Measurements from ENCODE around the gene CLMN.

Gene CLMN

GRCh38 chr14:95327558-95328374, 8.1 kb upstream of the CLMN start:
- Histone ChIP-seq H3K9me3 (ENCODE audit: control insufficient read depth, insufficient read depth, low read length) (no peaks in the 10 kb centered on the region), H3K4me3 (ENCODE audit: low read depth, low read length) (no peak overlapping the region), H3K9ac (ENCODE audit: low read depth, low read length) (no peak overlapping the region), H3K4me1 (ENCODE audit: control insufficient read depth, insufficient read depth, low read length) (no peaks in the 10 kb centered on the region), H3K27me3 (ENCODE audit: control insufficient read depth, insufficient read depth, low read length) (no peaks in the 10 kb centered on the region), H3K36me3 (ENCODE audit: control insufficient read depth, insufficient read depth, low read length) (no peaks in the 10 kb centered on the region)

DNA sequence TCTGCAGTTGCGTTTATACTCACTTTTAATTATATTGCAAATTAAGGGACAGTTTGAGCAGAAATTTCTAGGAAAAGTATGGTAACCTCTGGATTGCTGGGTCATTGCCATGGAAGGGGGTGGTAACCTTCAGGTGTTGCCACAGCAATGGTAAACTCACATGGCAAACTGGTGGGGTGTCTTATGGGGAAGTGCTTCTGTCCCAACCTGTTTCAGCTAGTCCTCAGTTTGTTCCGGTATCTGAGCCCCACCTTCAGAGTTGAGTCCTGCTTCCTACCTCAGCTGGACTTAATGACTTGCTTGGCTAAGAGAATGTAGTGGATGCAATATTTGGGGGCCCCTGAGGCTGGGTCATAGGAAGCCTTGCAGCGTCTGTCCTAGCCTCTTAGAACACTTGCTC, 7.3 kb upstream of the CLMN start:
- Histone ChIP-seq H3K36me3 (ENCODE audit: control insufficient read depth, insufficient read depth, low read length) (no peaks in the 10 kb centered on the region), H3K27me3 (ENCODE audit: control insufficient read depth, insufficient read depth, low read length) (peaks cover 6% of the 10 kb centered on the region), H3K9ac (ENCODE audit: low read depth, low read length) (no peak overlapping the region), H3K4me3 (ENCODE audit: low read depth, low read length) (no peak overlapping the region), H3K4me1 (ENCODE audit: control insufficient read depth, insufficient read depth, low read length) (no peaks in the 10 kb centered on the region), H3K9me3 (ENCODE audit: control insufficient read depth, insufficient read depth, low read length) (no peaks in the 10 kb centered on the region)

DNA sequence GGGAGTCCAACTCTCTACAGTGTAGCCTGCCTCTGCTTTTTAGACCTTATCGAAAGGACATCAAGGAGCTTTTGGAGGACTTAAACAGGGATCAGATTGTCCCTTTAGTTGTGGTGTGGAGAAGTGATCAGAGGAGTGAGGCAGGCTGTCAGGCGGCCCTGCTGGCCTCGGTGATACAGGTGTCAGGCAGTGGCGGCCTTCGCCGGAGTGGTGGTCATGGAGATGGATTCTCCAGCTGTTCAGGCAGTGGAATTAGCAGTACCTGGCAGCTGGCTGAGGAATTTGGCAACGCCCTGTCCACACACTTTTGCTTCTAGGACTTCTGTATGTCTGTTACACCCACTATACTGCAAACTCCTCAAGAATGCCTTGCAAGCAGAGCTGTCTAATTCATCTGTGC, 4.2 kb upstream of the CLMN start:
- H3K27me3 ChIP-seq (ENCODE audit: control insufficient read depth, insufficient read depth, low read length) = peaks cover 16% of the 10 kb centered on the region
- H3K9ac ChIP-seq (ENCODE audit: low read depth, low read length) = no peak overlapping the region
- no peaks in the 10 kb centered on the region for H3K9me3 ChIP-seq (ENCODE audit: control insufficient read depth, insufficient read depth, low read length)
- H3K4me3 ChIP-seq (ENCODE audit: low read depth, low read length) = no peak overlapping the region
- no peaks in the 10 kb centered on the region for H3K36me3 ChIP-seq (ENCODE audit: control insufficient read depth, insufficient read depth, low read length)
- peaks cover 3% of the 10 kb centered on the region for H3K4me1 ChIP-seq (ENCODE audit: control insufficient read depth, insufficient read depth, low read length)

GRCh38 chr14:95323361-95323760, 3.7 kb upstream of the CLMN start:
- no peak overlapping the region for H3K4me3 ChIP-seq (ENCODE audit: low read depth, low read length)
- H3K36me3 ChIP-seq (ENCODE audit: control insufficient read depth, insufficient read depth, low read length) = no peaks in the 10 kb centered on the region
- H3K4me1 ChIP-seq (ENCODE audit: control insufficient read depth, insufficient read depth, low read length) = peaks cover 3% of the 10 kb centered on the region
- H3K9me3 ChIP-seq (ENCODE audit: control insufficient read depth, insufficient read depth, low read length) = no peaks in the 10 kb centered on the region
- peaks cover 22% of the 10 kb centered on the region for H3K27me3 ChIP-seq (ENCODE audit: control insufficient read depth, insufficient read depth, low read length)
- H3K9ac ChIP-seq (ENCODE audit: low read depth, low read length) = no peak overlapping the region

GRCh38 chr14:95322651-95323050, 2.9 kb upstream of the CLMN start:
- Histone ChIP-seq H3K4me1 (ENCODE audit: control insufficient read depth, insufficient read depth, low read length) (peaks cover 3% of the 10 kb centered on the region), H3K36me3 (ENCODE audit: control insufficient read depth, insufficient read depth, low read length) (no peaks in the 10 kb centered on the region), H3K4me3 (ENCODE audit: low read depth, low read length) (no peak overlapping the region), H3K27me3 (ENCODE audit: control insufficient read depth, insufficient read depth, low read length) (peaks cover 29% of the 10 kb centered on the region), H3K9ac (ENCODE audit: low read depth, low read length) (no peak overlapping the region), H3K9me3 (ENCODE audit: control insufficient read depth, insufficient read depth, low read length) (no peaks in the 10 kb centered on the region)

DNA sequence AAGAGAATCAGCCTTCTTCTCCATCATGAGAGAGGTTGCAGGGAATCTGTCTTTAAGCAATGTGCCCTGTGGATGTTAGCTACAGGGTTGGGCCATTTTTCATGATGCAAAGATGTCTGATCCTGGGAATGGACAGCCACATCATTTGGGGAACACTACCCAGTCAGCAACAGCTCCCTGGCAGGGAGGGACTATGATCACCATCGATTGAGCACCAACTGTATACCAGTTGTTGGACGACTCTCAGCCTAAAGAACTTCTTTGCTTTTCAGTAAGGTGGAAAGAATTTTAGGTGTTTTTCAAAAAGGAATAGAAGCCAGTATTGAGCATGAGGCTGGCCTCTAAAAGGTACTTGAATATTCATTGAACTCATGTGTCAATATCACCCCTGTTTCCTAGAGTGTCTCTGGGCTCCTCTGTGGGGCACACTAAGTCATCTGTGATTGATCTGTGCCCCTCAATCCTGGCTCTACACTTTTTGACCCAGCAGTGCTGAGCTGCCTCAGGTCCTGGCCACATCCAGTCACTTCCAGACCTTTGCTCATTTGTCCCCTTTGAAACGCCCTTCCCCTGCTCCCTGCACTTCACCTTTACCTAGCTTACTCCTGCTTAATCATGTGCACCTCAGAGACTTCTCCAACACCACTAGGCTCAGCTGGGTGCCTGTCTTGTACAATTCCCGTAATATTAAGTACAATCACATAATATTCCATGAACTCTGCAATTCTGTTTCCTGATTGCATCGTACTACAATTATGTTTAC, 2.2 kb upstream of the CLMN start:
- Histone ChIP-seq H3K27me3 (ENCODE audit: control insufficient read depth, insufficient read depth, low read length) (peaks cover 34% of the 10 kb centered on the region), H3K36me3 (ENCODE audit: control insufficient read depth, insufficient read depth, low read length) (no peaks in the 10 kb centered on the region), H3K9me3 (ENCODE audit: control insufficient read depth, insufficient read depth, low read length) (no peaks in the 10 kb centered on the region), H3K4me3 (ENCODE audit: low read depth, low read length) (no peak overlapping the region), H3K4me1 (ENCODE audit: control insufficient read depth, insufficient read depth, low read length) (peaks cover 3% of the 10 kb centered on the region), H3K9ac (ENCODE audit: low read depth, low read length) (no peak overlapping the region)

DNA sequence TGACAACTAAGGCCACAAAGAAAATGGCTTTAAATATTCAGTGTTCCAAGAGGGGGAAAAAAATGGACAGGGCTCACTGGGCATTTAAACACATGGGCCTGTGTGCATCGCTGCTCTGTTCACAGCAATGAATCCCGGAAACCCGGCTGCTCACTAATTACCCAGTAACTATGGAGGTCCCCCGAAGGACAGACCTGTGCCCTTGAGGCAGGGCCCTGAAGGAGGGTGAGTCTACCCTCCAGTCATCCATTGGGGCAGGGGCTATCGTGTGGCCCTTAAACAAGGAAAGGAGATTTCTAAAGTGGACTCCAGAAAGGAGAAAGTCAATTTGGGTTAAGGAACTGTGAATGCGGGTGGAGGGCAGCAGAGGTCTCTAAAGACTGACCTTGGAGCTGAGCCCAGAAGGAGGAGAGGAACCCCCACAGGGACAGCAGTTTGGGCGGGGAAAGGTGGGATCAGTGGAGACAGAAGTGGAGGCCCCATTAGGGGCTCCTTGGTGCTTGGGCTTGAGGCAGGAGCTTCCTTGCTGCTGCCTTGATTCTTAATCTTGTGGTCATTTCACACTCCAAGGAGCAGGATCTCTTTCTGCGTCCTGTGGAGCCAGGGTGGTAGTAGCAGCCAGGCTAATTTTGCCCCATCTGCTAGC, 1.4 kb upstream of the CLMN start:
- Histone ChIP-seq H3K36me3 (ENCODE audit: control insufficient read depth, insufficient read depth, low read length) (no peaks in the 10 kb centered on the region), H3K27me3 (ENCODE audit: control insufficient read depth, insufficient read depth, low read length) (peaks cover 34% of the 10 kb centered on the region), H3K4me3 (ENCODE audit: low read depth, low read length) (no peak overlapping the region), H3K4me1 (ENCODE audit: control insufficient read depth, insufficient read depth, low read length) (peaks cover 3% of the 10 kb centered on the region), H3K9me3 (ENCODE audit: control insufficient read depth, insufficient read depth, low read length) (no peaks in the 10 kb centered on the region), H3K9ac (ENCODE audit: low read depth, low read length) (no peak overlapping the region)

DNA sequence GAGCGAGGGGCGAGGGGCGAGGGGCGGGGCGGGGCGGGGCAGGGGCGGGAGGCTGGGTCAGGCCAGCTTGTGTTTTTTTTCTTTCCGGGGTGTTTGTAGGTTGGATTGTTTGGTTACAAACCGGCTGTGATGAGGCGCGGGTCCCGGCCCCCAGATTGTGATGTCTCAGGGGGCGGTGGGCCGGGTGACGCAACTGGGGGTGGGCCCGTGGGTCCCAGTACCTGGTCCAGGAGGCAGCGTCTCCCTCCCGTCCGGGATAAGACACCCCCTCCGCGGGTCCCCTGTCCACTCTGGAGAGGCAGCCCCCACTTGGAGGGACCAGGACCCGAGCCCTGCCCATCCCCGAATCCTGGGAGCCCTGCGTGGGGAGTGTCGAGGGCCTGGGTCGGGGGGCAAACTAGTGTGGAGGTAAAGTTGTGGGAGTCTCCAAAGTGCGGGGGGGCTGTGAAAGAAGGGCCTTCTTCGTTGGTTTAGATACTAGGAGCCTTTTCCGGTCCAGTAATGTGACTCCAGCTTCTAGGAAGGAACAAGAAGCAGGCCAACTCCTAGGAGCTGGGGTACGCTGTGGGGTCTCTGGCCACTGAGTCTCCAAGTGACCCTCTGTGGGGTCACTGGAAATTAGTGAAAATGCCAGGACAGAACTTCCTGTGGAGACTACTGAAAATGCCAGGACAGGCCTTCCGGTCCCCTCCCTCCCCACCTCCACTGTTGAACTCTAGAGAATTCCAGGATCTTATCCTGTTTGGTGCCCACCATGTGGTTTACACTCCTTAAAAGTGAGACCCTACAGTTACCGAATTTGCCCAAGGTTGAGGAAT, 579 bp upstream of the CLMN start:
- Histone ChIP-seq H3K9me3 (ENCODE audit: control insufficient read depth, insufficient read depth, low read length) (no peaks in the 10 kb centered on the region), H3K4me3 (ENCODE audit: low read depth, low read length) (peak overlapping the region; percentile 36), H3K9ac (ENCODE audit: low read depth, low read length) (no peak overlapping the region), H3K36me3 (ENCODE audit: control insufficient read depth, insufficient read depth, low read length) (no peaks in the 10 kb centered on the region), H3K27me3 (ENCODE audit: control insufficient read depth, insufficient read depth, low read length) (peaks cover 34% of the 10 kb centered on the region), H3K4me1 (ENCODE audit: control insufficient read depth, insufficient read depth, low read length) (peaks cover 3% of the 10 kb centered on the region)

GRCh38 chr14:95318399-95319311, 1.1 kb downstream of the CLMN start:
- H3K9me3 ChIP-seq (ENCODE audit: control insufficient read depth, insufficient read depth, low read length) = no peaks in the 10 kb centered on the region
- peaks cover 34% of the 10 kb centered on the region for H3K27me3 ChIP-seq (ENCODE audit: control insufficient read depth, insufficient read depth, low read length)
- H3K4me3 ChIP-seq (ENCODE audit: low read depth, low read length) = peak overlapping the region; percentile 61
- peaks cover 3% of the 10 kb centered on the region for H3K4me1 ChIP-seq (ENCODE audit: control insufficient read depth, insufficient read depth, low read length)
- no peaks in the 10 kb centered on the region for H3K36me3 ChIP-seq (ENCODE audit: control insufficient read depth, insufficient read depth, low read length)
- no peak overlapping the region for H3K9ac ChIP-seq (ENCODE audit: low read depth, low read length)

DNA sequence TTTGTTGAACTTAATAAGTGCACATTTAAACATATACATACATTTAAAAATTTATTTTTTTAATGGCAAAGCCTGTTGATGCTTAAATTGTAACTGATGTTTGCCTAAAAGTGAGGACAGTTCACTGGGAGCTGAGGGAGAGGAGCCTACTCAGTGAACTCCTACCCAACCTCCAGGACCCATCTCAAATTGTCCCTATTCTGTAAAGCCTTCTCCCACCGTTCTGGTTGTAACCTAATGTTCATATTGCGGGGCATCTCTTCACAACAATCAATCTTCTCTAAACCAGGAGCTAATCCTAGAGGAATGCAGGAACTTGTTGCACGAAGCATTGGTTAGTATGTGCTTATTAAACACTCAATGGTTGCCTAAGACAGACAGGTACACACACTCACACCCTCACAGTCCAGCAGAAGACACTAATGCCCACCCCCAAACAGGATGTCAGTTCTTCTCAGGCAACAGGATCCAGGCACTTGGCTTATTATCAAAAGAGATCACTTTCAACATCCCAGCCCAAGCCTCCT, 1.8 kb downstream of the CLMN start:
- H3K4me1 ChIP-seq (ENCODE audit: control insufficient read depth, insufficient read depth, low read length) = peaks cover 3% of the 10 kb centered on the region
- H3K36me3 ChIP-seq (ENCODE audit: control insufficient read depth, insufficient read depth, low read length) = no peaks in the 10 kb centered on the region
- H3K27me3 ChIP-seq (ENCODE audit: control insufficient read depth, insufficient read depth, low read length) = peaks cover 34% of the 10 kb centered on the region
- H3K9me3 ChIP-seq (ENCODE audit: control insufficient read depth, insufficient read depth, low read length) = no peaks in the 10 kb centered on the region
- no peak overlapping the region for H3K4me3 ChIP-seq (ENCODE audit: low read depth, low read length)
- H3K9ac ChIP-seq (ENCODE audit: low read depth, low read length) = no peak overlapping the region

Data from iPS-15b (cell line).